Activated CD8-positive, alpha-beta memory T cell treated with anti-CD3 and anti-CD28 coated beads, Interleukin-2, amount 50 U/mL, for 1 hour (primary cell): ENCODE results near the gene ZNF594.
"Not testable (repeated sequence)": the region's sequence is repeated elsewhere in the genome, so short reads cannot be mapped to it uniquely, and the experiment has no call there.

Source experiments
- DNase-seq: peaks from one replicate; pipeline ENCODE4 v3.0.0-alpha.2; 2020; ENCODE audit errors: extremely low read depth

Gene ZNF594

GRCh38 chr17:5136580-5137412 lies 54.9 kb downstream of the ZNF594 start:
- DNase-seq: not testable (repeated sequence)

GRCh38 chr17:5135726-5136579 lies 55.7 kb downstream of the ZNF594 start:
- no peak for DNase-seq

DNA sequence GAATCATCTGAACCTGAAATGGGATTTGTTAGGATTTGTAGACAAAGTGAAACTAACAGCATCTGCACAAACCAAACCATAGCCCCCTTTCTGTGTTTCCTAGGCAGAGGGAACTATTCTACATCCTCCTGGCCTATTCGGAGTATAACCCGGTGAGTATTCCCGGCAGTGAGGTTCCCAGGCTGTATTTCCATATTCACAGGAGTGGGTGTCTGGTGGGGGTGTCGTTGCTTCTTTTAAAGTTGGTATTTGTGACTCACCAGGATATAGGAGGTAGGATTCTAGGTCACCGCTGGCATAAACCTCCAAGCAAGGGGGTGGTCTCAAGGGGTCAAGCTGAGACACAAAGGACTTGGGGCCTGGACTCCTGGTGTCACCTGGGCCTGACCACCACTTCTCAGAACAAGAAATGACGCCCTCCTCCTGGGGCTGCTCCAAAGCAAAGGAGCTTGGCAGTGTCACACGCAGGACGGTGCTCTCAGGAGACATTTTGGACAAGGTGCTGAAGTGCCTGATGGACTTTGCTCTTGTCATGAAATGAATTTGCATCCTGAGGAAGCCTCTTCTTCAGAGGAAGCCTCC lies 56.4 kb downstream of the ZNF594 start:
- not testable (repeated sequence) for DNase-seq

DNA sequence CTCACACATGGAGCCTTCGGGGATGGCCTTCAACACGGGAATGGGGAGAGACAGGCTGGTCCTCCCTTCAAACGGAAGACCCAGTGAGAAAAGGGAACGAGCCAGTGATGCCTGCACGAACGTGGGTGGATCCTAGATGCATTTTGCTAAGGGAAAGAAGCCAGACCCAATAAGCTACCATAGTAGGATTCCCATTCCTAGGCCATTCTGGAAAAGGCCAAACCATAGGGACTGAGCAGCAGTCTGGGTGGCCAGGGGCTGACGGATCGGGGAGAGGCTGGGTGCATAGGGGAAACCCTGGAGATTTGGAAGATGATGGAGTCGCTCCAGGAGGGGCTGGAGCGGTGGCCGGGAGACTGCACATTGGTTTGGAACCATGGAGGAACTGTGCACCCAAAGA lies 57.1 kb downstream of the ZNF594 start:
- not testable (repeated sequence) for DNase-seq

GRCh38 chr17:5133961-5134360 lies 57.7 kb downstream of the ZNF594 start:
- DNase-seq: not testable (repeated sequence)

DNA sequence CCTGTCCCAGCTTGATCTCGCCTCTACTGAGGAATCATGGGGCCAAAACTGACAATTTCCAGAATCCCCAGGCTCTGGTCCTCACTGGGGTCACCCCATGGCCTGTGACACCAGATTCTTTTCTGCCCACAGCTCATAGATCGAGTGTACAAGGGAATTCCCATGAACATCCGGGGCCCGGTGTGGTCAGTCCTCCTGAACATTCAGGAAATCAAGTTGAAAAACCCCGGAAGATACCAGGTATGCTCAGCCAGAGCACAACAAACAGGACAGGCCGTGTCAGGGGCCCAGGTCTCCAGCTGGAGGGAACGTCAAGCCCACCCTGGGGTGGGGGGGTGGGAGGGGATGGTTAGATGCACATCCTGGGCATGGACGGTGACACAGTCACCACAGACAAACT lies 58.4 kb downstream of the ZNF594 start:
- DNase-seq: no peak

DNA sequence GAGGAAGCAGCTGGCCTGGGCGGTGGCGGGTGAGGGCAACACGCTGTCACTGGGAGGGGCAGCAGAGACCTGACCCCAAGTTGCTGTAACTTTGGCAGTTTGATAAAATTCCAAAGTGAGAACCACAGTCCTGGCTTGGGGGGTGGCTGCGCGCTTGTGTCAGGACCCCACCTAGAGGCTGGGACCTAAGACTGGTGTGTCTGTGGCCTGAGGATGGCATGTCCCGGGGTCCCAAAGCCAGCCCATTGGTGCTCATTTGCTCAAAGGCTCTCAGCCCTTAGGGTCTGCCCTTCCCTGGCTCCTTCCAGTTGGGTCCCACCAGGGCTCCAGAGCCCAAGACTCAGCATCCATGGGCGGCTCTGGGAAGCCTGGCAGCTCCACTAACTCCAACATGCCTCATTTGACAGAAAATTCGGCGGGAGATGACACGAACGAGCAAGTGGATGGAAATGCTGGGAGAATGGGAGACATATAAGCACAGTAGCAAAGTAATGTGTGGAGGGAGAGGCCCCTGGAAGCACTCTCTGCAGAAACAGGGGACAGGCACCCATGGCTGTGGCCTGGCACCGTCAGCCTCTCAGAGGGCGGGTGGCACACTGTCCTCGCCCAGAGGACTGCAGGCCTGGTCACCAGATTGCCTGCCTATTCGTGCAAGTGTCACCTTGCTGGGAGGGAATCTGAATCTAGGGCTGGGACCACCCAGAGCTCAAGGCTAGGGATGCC lies 59.0 kb downstream of the ZNF594 start:
- not testable (repeated sequence) for DNase-seq

DNA sequence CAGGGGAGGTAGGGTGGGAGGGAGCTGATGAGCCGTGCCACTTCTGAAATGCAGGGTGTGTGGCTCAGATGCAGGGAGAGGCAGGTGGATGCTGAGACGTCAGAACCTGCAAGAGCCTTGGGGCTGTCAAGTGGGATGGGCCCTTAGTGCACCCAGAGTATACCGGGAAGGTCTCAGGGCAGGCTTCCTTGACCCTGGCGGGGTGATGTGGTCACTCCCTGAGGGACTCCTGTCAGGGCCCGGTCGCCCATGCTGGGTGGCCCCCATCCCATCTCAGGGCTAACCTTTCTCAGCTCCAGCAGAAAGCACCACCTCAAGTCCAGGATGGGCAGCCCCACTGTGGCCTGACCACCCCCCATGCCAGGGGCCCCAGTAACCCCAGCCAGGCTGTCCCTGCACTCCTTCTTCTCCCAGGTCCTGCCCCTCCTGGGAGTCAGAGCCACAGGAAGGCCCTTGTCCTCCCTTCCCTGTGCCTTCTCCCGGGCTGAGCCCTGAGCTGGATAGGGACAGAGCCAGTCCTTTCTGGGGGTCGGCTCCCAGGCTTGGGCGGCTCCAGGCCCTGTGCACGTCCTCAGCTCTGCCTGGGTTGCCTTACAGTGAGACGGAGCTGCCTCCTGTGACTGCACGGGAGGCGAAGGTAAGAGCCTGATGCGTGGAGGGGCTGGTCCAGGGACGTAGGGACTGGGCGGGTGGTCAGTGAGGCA lies 59.7 kb downstream of the ZNF594 start:
- DNase-seq: not testable (repeated sequence)

GRCh38 chr17:5131146-5131715 lies 60.4 kb downstream of the ZNF594 start:
- DNase-seq: no peak

DNA sequence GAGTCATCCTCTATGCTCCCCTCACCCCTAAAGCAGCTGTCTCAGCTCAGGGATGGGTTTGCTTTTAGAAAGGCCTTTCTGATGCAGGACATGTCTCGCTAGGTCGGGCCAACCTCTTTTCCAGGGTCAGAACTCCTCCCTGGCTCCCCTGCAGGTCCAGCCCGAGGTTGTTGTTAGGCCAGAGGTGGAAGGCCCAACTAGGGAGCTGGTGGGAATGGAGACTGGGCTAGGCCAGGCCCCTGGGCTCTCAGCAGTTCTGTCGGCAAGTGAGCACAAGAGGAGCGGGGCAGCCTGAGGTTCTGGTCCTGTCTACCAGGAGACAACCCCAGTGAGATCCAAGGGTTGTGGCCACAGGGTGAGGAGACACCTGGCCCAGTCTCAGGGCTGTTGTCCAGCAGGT lies 61.0 kb downstream of the ZNF594 start:
- DNase-seq: not testable (repeated sequence)

DNA sequence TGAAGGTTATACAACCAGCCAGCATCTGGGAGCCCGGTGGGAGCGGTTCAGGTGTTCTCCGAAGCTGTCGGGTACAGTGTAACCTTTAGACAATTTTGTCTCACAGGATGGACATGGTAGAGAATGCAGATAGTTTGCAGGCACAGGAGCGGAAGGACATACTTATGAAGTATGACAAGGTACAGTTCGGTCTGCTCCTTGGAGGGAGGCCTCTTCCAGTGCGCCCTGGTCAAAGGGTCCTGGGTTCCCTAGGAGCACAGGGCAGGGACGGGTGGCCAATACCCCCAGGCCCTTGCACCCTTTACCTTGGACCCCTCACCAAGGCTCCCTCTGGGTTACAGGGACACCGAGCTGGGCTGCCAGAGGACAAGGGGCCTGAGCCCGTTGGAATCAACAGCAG lies 61.4 kb downstream of the ZNF594 start:
- not testable (repeated sequence) for DNase-seq

DNA sequence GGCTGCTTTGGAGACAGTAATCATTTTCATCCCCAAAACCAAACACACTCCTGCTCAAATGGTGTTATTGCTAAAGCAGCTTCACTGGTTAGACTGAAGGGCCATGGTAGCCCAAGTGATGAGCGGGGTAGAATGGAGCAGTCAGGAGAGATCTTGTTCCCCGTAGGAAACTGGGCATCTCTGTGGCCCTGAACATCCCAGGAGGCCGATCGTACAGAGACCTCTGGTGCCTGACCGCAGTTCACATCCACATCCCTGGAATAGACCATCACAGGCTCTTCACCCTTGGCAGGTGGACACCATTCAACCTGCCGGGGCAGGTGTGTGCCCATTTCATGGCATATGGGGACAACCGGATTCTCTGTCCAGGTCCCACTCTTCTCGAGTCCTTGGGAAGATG lies 61.9 kb downstream of the ZNF594 start:
- DNase-seq: not testable (repeated sequence)
